Rectal smooth muscle tissue (tissue), 1 donor: ENCODE measurements around the gene BCAS4.
"Not testable (repeated sequence)": the region's sequence is repeated elsewhere in the genome, so short reads cannot be mapped to it uniquely, and the experiment has no call there.

Experiments
- H3K27ac ChIP-seq: one replicate; pipeline ENCODE4 v1.7.0; 2013; ENCODE audit warnings: low read depth, low read length, inconsistent platforms
- H3K27me3 ChIP-seq: one replicate; pipeline ENCODE4 v1.7.0; 2013; ENCODE audit warnings: low read length; ENCODE audit not compliant: control insufficient read depth, insufficient read depth
- H3K36me3 ChIP-seq: one replicate; pipeline ENCODE4 v1.7.0; 2013; ENCODE audit warnings: low read length; ENCODE audit not compliant: control insufficient read depth, insufficient read depth
- H3K4me1 ChIP-seq: one replicate; pipeline ENCODE4 v1.7.0; 2013; ENCODE audit warnings: low read length; ENCODE audit not compliant: control insufficient read depth, insufficient read depth
- H3K4me3 ChIP-seq: one replicate; pipeline ENCODE4 v1.7.0; 2013; ENCODE audit warnings: low read length
- H3K9ac ChIP-seq: one replicate; pipeline ENCODE4 v1.7.0; 2013; ENCODE audit warnings: low read length

BCAS4 gene

GRCh38 chr20:50874111-50874757 lies 79.4 kb downstream of the BCAS4 start:
- no peak overlapping the region for H3K9ac ChIP-seq
- no peak overlapping the region for H3K4me3 ChIP-seq
- H3K27me3 ChIP-seq = no peaks in the 10 kb centered on the region
- H3K36me3 ChIP-seq = no peaks in the 10 kb centered on the region
- no peaks in the 10 kb centered on the region for H3K4me1 ChIP-seq
- no peak overlapping the region for H3K27ac ChIP-seq

- Histone ChIP-seq H3K27ac (no peak overlapping the region), H3K36me3 (no peaks in the 10 kb centered on the region), H3K9ac (no peak overlapping the region), H3K27me3 (no peaks in the 10 kb centered on the region), H3K4me1 (no peaks in the 10 kb centered on the region), H3K4me3 (no peak overlapping the region)
Observed at GRCh38 chr20:50874758-50875665, 80.2 kb downstream of the BCAS4 start.

- Histone ChIP-seq H3K27me3 (no peaks in the 10 kb centered on the region), H3K36me3 (no peaks in the 10 kb centered on the region), H3K9ac (no peak overlapping the region), H3K4me1 (no peaks in the 10 kb centered on the region), H3K4me3 (no peak overlapping the region), H3K27ac (no peak overlapping the region)
Observed at GRCh38 chr20:50876063-50876685, 81.3 kb downstream of the BCAS4 start.

- no peaks in the 10 kb centered on the region for H3K27me3 ChIP-seq
- H3K36me3 ChIP-seq = no peaks in the 10 kb centered on the region
- no peak overlapping the region for H3K27ac ChIP-seq
- no peaks in the 10 kb centered on the region for H3K4me1 ChIP-seq
- no peak overlapping the region for H3K4me3 ChIP-seq
- H3K9ac ChIP-seq = no peak overlapping the region
Observed at GRCh38 chr20:50876816-50877215, 82.0 kb downstream of the BCAS4 start.

GRCh38 chr20:50877232-50877743 lies 82.4 kb downstream of the BCAS4 start:
- Histone ChIP-seq H3K27me3 (no peaks in the 10 kb centered on the region), H3K27ac (no peak overlapping the region), H3K4me3 (no peak overlapping the region), H3K4me1 (no peaks in the 10 kb centered on the region), H3K36me3 (no peaks in the 10 kb centered on the region), H3K9ac (no peak overlapping the region)

GRCh38 chr20:50879649-50880550 lies 85.0 kb downstream of the BCAS4 start:
- Histone ChIP-seq H3K4me1 (no peaks in the 10 kb centered on the region), H3K27me3 (no peaks in the 10 kb centered on the region), H3K4me3 (no peak overlapping the region), H3K9ac (no peak overlapping the region), H3K36me3 (no peaks in the 10 kb centered on the region), H3K27ac (no peak overlapping the region)

GRCh38 chr20:50881759-50882424 lies 87.0 kb downstream of the BCAS4 start:
- not testable (repeated sequence) for H3K27me3 ChIP-seq, H3K4me1 ChIP-seq, H3K36me3 ChIP-seq, H3K9ac ChIP-seq, H3K4me3 ChIP-seq, H3K27ac ChIP-seq

- no peaks in the 10 kb centered on the region for H3K36me3 ChIP-seq
- no peak overlapping the region for H3K4me3 ChIP-seq
- H3K4me1 ChIP-seq = no peaks in the 10 kb centered on the region
- H3K27ac ChIP-seq = no peak overlapping the region
- H3K27me3 ChIP-seq = no peaks in the 10 kb centered on the region
- no peak overlapping the region for H3K9ac ChIP-seq
Observed at GRCh38 chr20:50883856-50884255, 89.0 kb downstream of the BCAS4 start.

- Histone ChIP-seq H3K4me1 (no peaks in the 10 kb centered on the region), H3K27ac (no peak overlapping the region), H3K4me3 (no peak overlapping the region), H3K27me3 (no peaks in the 10 kb centered on the region), H3K9ac (no peak overlapping the region), H3K36me3 (no peaks in the 10 kb centered on the region)
Observed at GRCh38 chr20:50885068-50885467, 90.2 kb downstream of the BCAS4 start.

- H3K4me1 ChIP-seq = no peaks in the 10 kb centered on the region
- H3K27me3 ChIP-seq = no peaks in the 10 kb centered on the region
- H3K4me3 ChIP-seq = no peak overlapping the region
- H3K9ac ChIP-seq = no peak overlapping the region
- H3K27ac ChIP-seq = no peak overlapping the region
- no peaks in the 10 kb centered on the region for H3K36me3 ChIP-seq
Observed at GRCh38 chr20:50885781-50886180, 90.9 kb downstream of the BCAS4 start.

GRCh38 chr20:50886184-50886790 lies 91.4 kb downstream of the BCAS4 start:
- no peaks in the 10 kb centered on the region for H3K4me1 ChIP-seq
- H3K9ac ChIP-seq = no peak overlapping the region
- H3K27ac ChIP-seq = no peak overlapping the region
- no peak overlapping the region for H3K4me3 ChIP-seq
- H3K36me3 ChIP-seq = peaks cover 4% of the 10 kb centered on the region
- H3K27me3 ChIP-seq = no peaks in the 10 kb centered on the region
